Medulla oblongata (tissue), 1 donor: ENCODE data around the gene USP28.

ENCODE experiments used
- DNase-seq: peaks from one replicate; pipeline ENCODE4 v3.0.0-alpha.2; 2015; ENCODE audit errors: extremely low spot score

Gene USP28

DNA sequence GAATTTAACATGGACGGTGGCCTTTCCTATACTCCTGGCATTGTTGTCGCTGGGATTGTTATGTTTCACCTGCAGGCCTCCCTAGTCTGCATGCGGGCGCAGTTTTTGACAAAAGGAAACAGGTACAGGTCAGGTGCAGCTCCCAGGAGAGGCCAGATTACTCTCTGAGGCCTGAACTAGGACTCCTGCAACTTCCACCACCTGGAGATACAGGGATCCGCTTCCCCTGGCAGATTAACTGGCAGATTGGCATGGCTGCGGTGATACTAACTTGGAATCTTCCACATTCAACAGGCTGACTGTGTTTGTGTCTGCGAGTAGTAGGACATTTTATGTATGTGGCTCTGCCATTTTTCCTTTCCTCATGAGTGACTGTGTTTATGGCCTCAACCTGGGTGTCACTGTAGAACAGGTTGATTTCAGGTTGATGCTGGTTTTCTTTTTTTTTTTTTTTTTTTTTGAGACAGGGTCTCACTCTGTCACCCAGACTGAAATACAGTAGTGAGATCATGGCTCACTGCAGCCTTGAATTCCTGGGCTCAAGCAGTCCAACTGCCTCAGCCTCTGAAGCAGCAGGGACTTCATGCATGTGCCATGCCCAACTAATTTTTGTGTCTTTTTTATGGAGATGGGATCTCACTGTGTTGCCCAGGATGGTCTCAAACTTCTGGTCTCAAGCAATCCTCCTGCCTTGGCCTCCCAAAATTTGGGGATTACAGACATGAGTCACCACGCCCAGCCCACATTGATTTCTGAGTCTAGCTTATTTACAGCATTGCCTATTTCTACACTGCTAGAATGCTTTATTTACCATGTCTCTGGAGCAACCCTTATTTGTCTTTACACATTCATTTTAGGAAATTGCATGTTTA, 1.7 kb upstream of the USP28 start:
- DNase-seq = no peak

DNA sequence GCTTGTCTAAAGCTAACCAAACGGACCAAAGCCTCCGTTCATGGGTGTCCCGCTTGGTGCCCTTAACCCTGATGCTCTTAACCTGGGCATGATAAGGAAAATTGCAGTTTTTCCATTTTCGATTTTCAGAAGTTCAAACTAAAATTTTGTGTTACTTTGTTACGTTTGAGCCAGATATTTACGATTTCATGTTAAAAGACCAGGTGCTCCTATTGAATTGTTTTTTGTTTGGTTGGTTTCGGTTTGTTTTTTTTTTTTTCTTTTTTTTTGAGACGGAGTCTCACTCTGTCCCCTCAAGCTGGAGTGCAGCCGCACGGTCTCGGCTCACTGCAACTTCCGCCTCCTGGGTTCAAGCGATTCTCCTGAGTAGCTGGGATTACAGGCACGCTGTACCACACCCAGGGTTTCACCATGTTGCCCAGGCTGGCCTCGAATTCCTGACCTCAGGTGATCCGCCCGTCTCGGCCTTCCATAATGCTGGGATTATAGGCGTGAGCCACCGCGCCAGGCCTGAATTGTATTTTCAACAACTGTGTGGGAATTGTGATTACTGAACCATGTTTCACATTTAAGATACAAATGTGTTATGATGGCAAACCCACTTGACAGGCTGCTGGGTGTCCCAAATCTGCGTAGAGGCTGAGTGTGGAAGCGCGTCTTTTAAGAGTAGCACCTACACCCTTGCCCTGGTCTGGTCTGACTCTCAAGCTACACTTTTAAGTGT, 864 bp upstream of the USP28 start:
- DNase-seq = no peak

DNA sequence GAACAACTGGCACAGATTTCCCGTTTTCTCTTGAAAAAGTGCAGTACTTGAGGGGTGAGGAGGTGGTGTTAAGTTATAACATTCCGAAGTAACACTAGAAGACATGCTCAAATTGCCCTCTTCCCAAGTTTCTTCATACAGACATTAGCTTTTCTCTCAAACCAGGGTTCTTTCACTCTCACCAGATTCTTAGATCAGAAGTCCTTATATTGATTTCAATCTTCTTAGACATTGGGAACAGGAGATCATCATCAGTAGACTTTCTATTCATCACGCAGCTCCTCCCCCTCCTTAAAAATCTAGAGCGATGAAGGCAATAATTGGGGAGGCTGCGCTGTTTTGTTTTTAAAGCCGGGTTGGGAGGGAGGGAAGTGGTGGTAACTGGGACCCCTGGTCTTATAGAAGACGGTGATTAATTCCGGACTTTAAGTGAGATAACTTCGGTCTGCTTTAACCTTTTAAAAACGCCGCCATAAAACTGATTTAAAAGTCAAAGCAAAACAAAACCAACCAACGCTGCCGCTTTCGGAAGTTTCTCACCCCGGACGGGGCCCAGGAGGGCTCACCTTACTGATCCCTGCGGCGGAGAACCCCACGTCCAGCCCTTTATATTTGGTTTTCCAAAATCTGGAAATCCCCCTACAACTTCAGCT, 665 bp downstream of the USP28 start:
- peak; percentile 41 for DNase-seq

DNA sequence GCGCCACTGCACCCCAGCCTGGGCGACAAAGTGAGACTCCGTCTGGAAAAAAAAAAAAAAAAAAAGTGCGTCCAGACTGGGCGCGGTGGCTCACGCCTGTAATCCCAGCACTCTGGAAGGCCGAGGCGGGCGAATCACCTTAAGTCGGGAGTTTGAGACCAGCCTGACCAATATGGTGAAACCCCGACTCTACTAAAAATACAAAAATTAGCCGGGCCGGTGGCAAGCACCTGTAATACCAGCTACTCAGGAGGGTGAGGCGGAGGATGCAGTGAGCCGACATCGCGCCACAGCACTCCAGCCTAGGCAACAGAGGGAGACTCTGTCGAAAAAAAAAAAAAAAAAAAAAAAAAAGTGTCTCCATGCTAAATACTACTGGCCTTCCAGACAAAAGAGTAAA, 1.3 kb downstream of the USP28 start:
- no peak for DNase-seq

DNA sequence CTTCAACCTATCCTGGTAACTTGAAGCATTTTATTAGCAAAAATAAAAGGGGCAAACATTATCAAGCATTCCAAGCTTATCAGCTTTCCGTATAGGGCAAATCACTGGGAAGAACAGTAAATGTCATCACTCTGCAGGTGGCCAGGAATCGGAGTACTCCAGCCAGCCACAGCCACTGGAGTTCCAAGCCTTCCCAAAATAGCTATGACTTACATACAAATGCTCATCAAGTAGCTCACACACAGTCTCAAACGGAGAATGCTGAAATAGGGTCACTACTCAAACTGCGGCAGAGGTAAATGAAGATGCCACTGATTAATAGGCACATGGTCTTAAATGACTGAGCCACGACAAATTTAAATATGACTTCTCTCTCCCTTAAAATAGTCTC, 2.1 kb downstream of the USP28 start:
- DNase-seq = peak; percentile 28

DNA sequence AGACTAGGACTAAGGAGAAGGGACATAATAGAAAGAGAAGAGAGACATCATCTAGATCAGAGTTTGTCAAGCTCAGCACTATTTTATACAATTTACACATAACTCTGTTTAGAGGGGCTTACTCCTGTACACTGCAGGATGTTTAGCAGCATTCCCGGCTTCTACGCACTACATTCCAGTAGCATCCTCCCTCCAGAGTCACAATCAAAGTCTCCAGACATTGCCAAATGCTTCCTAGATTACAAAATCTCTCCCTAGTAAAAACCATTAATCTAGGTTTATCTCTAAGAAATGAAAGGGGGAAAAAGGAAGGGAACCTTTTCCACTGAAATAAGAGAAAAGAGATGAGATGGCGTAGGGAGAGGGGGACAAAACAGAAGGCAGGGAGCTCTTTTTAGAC, 4.0 kb downstream of the USP28 start:
- no peak for DNase-seq

DNA sequence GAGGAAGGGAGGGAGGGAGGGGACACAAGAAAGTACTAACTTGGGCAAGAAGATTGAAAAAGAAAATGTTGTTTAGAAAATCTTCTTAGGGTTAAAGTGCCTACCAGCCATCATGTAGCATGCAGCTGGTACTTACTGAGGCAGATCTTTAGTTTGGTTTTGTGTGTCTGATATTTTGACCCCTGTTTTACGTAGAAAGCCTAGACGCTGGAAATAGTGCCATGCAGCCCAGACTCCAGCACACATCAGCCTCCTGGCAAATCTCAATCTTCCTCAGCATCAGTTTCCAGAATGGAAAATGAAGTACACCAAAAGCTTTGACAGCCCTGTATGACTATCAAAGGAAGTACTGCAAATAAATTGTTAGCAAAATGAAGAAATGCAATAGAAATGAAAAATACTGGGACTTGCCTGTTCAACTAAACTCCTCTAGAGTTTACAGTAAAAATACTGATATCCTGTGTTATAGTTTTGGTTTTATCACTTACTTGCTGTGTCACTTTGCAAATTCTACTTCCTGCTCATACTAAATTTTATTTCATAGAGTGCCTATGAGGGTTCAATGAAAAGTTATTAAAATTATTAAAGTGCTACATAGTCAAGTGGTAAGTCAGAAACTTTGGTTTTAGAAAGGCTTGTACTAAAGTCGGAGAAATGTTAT, 7.4 kb downstream of the USP28 start:
- no peak for DNase-seq

DNA sequence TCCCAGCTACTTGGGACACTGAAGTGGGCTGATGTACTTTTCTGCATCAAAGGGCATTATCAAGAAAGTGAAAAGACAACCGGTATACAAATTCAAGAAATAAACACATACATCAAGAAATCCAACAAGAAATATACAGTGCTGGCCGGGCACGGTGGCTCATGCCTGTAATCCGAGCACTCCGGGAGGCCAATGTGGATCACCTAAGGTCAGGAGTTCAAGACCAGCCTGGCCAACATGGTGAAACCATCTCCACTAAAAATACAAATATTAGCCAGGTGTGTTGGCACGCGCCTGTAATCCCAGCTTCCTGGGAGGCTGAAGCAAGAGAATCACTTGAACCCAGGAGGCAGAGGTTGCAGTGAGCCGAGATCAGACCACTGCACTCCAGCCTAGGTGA, 9.5 kb downstream of the USP28 start:
- DNase-seq = no peak

DNA sequence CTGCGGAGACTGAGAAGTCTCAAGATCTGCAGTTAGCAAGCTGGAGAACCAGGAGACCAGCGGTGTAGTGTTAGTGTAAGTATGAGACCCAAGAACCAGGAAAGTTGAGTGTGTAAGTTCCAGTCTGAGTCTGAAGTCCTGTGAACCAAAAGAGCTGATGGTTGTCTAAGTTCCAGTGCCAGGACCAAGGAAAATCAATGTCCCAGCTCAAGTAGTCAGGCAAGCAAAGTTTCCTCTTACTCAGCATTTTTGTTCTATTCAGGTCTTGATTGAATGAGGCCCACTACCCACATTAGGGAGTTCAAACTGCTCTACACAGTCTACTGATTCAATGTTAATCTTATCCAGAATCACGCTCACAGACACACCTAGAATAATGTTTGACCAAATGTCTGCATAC, 11.0 kb downstream of the USP28 start:
- DNase-seq = no peak

DNA sequence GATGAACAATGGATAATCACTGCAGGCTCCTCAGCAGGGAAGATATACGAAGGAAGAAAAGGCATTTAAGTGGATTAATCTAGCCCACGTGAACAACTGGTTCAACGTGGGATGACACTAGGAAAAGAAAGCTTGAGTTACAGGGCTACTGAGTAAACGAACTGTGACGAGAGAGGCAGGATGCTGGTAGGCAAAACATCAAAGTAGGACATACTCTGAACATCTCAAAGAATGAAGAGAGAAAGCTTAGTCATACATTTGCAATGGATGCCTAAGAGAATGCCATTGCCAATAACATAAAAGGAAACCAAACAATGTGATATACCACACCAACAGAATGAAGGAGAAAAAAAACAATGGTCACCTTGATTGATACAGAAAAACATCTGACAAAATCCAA, 12.9 kb downstream of the USP28 start:
- DNase-seq = no peak

DNA sequence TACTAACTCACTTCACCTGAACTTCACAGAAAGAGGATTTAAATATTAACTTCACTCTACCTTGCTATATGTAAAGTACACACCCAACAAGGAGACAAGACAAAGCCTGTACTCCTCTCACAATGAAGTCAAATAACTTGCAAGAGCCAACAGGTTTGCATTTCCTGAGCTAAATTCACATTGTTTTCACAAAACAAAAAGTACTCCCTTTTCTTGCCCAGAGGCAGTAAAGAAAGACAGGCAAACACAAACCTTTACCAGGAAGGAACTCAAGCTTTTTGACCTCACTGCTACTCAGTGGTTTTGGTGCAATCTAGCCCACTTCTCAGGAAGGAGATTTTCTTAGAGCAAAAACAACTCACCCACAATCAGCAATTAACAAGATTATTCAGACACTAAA, 15.7 kb downstream of the USP28 start:
- no peak for DNase-seq

DNA sequence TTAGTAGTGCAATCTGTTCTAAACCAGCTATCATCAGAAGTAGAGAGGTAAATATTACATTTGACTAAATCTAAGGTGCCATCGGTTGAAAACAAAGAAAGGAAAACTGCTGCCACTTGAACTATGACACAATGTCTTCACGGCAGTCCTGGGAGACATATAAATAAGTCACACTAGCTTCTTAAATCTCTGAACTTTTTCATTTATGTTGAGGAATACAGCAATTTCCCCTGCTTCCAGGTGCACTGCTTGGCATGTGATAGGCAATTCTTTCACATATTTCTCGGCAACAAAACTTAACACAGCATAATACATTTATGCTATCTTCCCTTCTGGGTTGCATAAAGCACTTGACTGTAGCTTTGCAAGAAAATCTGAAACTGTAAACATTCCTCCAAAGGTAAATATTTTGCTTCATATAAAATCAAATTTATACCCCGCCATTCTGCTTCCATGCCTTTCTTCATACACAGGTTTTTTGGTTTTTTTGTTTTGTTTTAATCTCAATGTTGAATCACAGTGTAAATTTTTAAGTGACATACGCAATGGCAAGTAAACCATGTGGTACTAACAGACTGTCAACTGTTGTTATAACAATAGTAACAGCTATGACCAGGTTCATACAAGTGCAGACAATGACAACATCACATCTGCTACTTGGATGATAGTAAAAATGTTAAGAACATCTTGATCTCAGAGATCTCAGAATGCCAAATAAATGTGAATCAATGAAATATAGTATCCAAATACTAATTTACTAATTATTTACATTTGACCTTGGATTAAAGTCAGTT, 18.2 kb downstream of the USP28 start:
- DNase-seq = no peak

DNA sequence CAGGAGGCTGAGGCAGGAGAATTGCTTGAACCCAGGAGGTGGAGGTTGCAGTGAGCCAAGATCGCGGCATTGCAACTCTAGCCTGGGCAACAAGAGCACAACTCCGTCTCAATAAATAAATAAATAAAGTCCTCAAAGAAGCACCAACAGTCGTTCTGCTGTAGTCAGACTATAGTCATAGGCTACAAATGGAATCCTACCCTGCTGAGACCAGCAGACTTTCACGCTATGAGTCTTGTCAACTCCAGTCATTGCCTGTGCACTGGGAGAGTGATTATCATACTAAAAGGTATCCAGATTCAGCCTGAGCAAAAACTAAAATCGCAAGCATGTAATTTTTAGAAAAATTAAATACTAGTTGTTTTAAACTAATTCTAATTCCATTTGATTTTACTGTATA, 19.6 kb downstream of the USP28 start:
- no peak for DNase-seq

DNA sequence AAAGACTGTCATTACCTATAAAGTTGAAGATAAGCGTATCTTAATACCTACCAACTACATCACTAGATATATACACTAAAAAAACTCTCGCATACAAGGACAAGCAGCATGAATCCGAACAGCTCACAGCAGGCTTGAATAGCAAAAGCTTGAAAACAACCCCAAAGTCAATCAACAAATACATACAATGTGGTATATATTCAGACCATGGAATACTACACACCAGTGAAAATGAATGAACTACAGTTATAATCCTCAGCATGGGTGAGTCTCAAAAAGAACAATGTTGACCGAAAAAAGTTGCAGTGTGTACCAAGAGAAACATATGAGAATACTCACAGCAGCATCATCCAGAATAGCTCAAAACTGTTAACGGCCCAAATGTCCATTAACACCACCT, 25.2 kb downstream of the USP28 start:
- no peak for DNase-seq

DNA sequence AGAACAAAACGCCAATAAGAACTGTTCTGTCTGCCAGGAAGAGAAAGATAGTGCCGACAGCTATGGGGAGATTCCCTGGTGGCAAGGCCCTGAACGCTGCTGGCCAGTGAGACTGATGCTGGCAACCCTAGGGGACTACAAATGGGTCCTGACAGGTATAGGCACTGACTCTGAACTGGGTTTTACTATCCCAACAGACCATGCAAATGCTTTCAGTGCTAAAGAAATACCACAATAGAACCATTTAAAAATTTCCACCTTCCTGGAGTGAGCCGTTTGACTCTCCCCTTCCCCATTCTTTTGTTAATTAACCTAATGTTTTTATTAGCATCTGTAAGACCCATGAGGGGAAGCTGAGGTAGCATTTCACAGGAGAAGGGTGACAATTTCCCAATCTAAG, 25.7 kb downstream of the USP28 start:
- DNase-seq = no peak

DNA sequence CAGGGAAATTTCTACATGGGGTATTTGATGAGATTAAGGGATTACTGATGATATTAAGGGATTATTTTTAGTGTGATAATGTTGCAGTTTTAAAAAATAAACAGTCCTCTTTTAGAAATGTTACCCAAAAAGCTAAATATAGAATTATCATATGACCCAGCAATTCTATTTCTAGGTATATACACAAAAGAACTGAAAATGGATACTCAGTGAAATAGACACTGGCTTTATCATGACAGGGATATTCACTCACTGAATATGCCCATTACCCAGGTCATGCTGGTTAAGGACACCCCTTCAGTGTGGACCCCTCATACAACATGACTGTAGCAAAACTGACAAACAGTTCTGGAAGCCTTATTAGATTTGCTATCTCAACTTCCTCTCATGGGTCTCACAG, 27.8 kb downstream of the USP28 start:
- DNase-seq = no peak

DNA sequence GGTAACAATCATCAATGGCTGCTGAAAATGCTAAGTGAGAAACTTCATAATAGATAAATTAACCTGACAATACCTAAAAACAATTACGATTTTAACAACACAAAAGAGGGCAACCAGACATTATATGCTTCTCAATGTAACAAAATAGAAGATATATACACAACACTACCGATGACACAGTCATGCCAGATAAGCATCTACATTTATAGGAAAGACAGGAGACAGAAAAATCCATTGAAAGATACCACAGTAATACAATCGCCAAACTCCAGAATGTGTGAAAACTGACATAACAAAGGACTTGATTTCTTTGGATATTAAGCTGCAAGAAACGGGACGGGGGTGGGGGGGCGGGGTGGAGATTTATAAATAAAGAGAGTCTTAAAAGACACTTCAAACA, 28.3 kb downstream of the USP28 start:
- DNase-seq = no peak

DNA sequence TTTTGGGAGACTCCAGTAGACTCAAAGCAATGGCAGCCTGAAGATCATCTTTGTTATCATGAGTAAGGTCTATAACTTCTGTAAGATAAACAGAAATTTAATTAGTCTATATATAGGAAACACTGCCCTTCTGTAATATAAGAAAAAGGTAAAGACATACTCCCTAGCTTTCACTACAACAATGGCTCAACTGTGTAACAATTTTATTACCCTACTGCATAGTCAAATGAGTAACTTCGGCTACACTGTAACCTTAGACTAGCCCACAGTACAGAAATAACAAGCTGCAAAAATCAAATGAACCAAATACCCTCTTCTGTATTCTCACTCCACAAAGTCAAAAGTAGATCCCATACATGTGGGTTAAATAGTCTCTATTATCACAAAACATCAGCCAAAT, 33.7 kb downstream of the USP28 start:
- DNase-seq = no peak

DNA sequence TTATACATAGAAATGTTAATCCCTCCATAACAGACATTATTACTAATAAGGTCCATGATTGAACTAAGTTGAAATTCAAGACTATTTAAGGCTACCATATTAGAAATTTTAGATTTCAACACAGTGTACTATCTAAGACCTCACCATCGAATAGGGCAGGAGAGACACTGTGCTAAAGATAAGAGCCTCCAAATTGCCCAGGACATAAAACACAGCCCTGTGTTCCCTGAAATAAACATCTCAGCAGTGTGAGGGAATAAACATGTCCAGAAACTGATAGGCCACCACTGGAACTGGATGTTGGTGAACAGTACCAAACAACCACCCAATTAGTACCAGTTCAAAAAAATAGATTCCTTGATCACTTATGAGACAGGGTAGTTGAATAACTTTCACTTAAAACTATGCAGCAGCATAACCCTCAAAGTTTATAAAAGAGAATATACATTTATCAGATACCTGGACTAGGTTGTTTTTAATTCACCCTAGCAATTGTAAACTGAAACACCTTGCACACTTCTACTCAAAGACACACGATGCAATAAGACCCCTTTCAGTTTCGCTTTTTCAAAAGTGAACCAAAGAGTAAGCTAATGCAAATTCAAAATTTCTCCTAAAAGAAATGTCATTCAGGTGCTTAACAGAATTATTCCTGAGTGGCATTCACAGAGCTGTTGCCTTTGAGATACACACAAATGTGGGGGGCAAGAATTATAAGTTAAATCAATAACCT, 34.3 kb downstream of the USP28 start:
- no peak for DNase-seq

DNA sequence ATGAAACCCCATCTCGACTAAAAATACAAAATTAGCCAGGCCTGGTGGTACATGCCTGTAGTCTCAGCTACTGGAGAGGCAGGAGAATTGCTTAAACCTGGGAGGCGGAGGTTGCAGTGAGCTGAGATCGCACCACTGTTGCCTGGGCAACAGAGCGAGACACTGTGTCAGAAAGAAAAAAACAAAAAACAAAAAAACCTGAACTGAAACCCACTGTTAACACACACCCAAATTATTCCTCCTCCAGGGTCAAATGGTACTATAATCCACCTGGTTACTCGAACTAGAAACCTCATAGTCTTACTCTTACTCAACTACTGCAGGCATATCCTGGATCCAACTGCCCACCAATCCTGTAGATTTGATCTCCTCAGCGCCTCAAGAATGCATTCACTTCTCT, 35.5 kb downstream of the USP28 start:
- DNase-seq = no peak

DNA sequence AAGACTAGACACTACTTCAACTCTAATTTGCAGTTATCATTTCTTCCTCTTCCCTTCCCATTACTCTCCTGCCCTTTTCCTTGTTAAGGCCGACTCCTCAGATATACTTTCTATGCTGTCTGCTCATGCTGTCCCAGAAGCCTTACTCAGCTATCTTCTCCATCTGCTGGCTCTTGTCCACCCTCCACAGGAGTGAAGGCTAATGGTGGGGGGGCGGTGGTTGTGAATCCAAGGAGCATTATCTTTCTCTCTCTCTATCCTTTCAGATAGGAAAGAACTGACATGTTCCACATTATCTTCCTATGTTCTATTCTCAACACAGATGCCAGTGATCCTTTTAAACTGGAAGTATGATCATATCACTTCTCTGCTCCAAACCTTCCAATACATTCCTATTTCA, 37.4 kb downstream of the USP28 start:
- no peak for DNase-seq
